K562 (cell line): ENCODE measurements around the gene DAGLA.
A peak's percentile ranks its signal among the peaks of the same experiment; 100 is the strongest.

ENCODE experiments used
- BCL6 ChIP-seq: fragments of 250-450 bp; sonication (Bioruptor Pico); IDR thresholded peaks from 2 replicates; pipeline ENCODE4 v1.4.0; 2020
- BRCA1 ChIP-seq, 2 experiments: fragments of 450-650 bp in 1 of 2; sonication (generic) in 1 of 2; formaldehyde crosslinking in 1 of 2; IDR thresholded peaks; 2 replicates each; pipeline versions ENCODE4 v1.5.0 to v1.6.1; 2017 to 2020; ENCODE audit warnings: mild to moderate bottlenecking in 1 of 2, missing genetic modification reagents in 1 of 2
- BRD9 ChIP-seq: fragments of 450-650 bp; IDR thresholded peaks from 2 replicates; pipeline ENCODE4 v1.6.1; 2018; ENCODE audit warnings: low read depth; ENCODE audit not compliant: partially characterized antibody
- CAMTA2 ChIP-seq: fragments of 250-450 bp; sonication (Bioruptor Pico); conservative IDR thresholded peaks from 2 replicates; pipeline ENCODE4 v1.5.1; 2022
- CHD2 ChIP-seq: IDR thresholded peaks from 2 replicates; pipeline ENCODE4 v1.6.1; 2011; ENCODE audit warnings: low read depth, low read length
- EZH2 ChIP-seq: IDR thresholded peaks from 2 replicates; pipeline ENCODE4 v1.6.1; 2012; ENCODE audit warnings: low read depth, mild to moderate bottlenecking, inconsistent platforms, low read length, borderline replicate concordance
- GTF2E2 ChIP-seq: fragments of 200-800 bp; sonication (Bioruptor generic); IDR thresholded peaks from 2 replicates; pipeline ENCODE4 v1.6.1; 2016; ENCODE audit warnings: missing genetic modification characterization, missing compliant biosample characterization
- MTA3 ChIP-seq: fragments of 450-650 bp; formaldehyde crosslinking; IDR thresholded peaks from 2 replicates; pipeline ENCODE4 v1.6.1; 2017; ENCODE audit warnings: mild to moderate bottlenecking, borderline replicate concordance
- SOX6 ChIP-seq: fragments of 450-650 bp; IDR thresholded peaks from 2 replicates; pipeline ENCODE4 v1.6.1; 2014; ENCODE audit warnings: mild to moderate bottlenecking
- ZFP30 ChIP-seq: fragments of 250-450 bp; sonication (Bioruptor Pico); IDR thresholded peaks from 2 replicates; pipeline ENCODE4 v1.8.0; 2022; ENCODE audit warnings: moderate library complexity, mild to moderate bottlenecking, inconsistent platforms, borderline replicate concordance
- TF ChIP-seq, protein P1 (sequence below), 3 experiments: IDR thresholded peaks in 2 of 3; conservative IDR thresholded peaks in 1 of 3; 2 replicates each; pipeline ENCODE4 v1.5.1; 2011 to 2012; ENCODE audit warnings: low read length in 3 of 3, mild to moderate bottlenecking in 3 of 3, control low read depth in 2 of 3, improper control_type of control experiment in 1 of 3, inconsistent platforms in 1 of 3, low read depth in 1 of 3, mixed read lengths in 1 of 3, moderate library complexity in 1 of 3; ENCODE audit not compliant: insufficient read depth in 2 of 3
- TF ChIP-seq, protein P2 (sequence below), 2 experiments: fragments of 450-650 bp in 1 of 2; sonication (generic) in 1 of 2; formaldehyde crosslinking in 1 of 2; IDR thresholded peaks in 1 of 2; conservative IDR thresholded peaks in 1 of 2; 2 replicates each; pipeline versions ENCODE4 v1.6.1 to v1.8.1; 2016 to 2023; ENCODE audit warnings: mild to moderate bottlenecking in 2 of 2, moderate library complexity in 2 of 2, inconsistent platforms in 1 of 2, missing genetic modification reagents in 1 of 2

DNA sequence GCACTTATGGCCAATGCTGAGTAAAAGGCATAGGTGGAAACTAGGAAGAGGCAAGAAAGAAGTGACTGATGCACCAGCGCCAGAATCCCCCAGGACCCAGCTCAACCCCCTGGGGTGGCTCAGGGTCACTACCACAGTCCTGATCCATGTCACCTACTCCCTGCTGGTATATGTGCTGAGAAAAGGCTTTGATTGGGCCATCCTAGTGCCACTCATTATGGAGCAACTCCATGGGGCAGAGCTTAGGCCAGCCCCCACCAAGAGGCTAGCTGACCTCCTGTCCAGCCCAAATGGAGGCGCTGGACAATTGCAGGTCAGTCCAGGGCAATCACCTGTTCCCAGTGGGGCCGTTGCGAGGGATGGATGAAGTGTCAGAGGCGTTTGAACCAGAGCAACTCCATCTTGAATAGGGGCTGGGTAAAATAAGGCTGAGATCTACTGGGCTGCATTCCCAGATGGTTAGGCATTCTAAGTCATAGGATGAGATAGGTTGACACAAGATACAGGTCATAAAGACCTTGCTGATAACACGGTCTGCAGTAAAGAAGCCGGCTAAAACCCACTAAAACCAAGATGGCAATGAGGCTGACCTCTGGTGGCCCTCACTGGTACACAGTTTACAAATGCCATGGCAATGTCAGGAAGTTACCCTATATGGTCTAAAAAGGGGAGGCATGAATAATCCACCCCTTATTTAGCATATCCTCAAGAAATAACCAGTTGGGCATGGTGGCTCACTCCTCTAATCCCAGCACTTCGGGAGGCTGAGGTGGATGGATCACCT lies 20.6 kb upstream of the DAGLA start:
- TF ChIP-seq ZFP30 (no peak), CAMTA2 (CRISPR knock-in tag) (no peak), BRD9 (no peak), BRCA1 (IDR thresholded peaks at IDR 0.05) (no peak), BRCA1 (CRISPR knock-in tag; IDR thresholded peaks at IDR 0.05) (no peak), BCL6 (CRISPR knock-in tag) (no peak), MTA3 (no peak), GTF2E2 (tag) (no peak), EZH2 (no peak), CHD2 (no peak), SOX6 (no peak)
- TF ChIP-seq, protein P1, sequence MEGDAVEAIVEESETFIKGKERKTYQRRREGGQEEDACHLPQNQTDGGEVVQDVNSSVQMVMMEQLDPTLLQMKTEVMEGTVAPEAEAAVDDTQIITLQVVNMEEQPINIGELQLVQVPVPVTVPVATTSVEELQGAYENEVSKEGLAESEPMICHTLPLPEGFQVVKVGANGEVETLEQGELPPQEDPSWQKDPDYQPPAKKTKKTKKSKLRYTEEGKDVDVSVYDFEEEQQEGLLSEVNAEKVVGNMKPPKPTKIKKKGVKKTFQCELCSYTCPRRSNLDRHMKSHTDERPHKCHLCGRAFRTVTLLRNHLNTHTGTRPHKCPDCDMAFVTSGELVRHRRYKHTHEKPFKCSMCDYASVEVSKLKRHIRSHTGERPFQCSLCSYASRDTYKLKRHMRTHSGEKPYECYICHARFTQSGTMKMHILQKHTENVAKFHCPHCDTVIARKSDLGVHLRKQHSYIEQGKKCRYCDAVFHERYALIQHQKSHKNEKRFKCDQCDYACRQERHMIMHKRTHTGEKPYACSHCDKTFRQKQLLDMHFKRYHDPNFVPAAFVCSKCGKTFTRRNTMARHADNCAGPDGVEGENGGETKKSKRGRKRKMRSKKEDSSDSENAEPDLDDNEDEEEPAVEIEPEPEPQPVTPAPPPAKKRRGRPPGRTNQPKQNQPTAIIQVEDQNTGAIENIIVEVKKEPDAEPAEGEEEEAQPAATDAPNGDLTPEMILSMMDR (IDR thresholded peaks at IDR 0.05 in 2 of 3, conservative IDR thresholded peaks at IDR 0.05 in 1 of 3; ENCODE audit: insufficient read depth in 2 of 3, low read depth in 1 of 3, low read length in 3 of 3), result peak; percentile 13 to 23 (median 15); a peak in 2 of 6 replicates
- TF ChIP-seq, protein P2, sequence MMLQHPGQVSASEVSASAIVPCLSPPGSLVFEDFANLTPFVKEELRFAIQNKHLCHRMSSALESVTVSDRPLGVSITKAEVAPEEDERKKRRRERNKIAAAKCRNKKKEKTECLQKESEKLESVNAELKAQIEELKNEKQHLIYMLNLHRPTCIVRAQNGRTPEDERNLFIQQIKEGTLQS (IDR thresholded peaks at IDR 0.05), result no peak
- TF ChIP-seq, protein P2 (CRISPR knock-in tag; conservative IDR thresholded peaks at IDR 0.05), result no peak
